Epithelial cell of prostate (primary cell): ENCODE results near the gene OR11A1.

Experiments
- DNase-seq: peaks from one replicate; pipeline ENCODE4 v3.0.0-alpha.2; 2011; ENCODE audit warnings: low read depth, low spot score
- H3K27ac ChIP-seq: fragments of 450-650 bp; 2 replicates; pipeline ENCODE4 v1.5.1; 2017; ENCODE audit warnings: mild to moderate bottlenecking

The OR11A1 gene

GRCh38 chr6:29456971-29457370 lies at the start of gene OR11A1, which contains the start of gene OR2H1:
Gene OR11A1, minus strand, starts transcription at chr6:29457071. Its CDS starts 29,430 bp downstream, at chr6:29427641.
Gene OR2H1, plus strand, starts transcription at chr6:29457155. Its CDS starts 4,615 bp downstream, at chr6:29461770.
- no peak within 1 kb of the TSS for H3K27ac ChIP-seq
- no peak for DNase-seq

- no peak overlapping the region for H3K27ac ChIP-seq
- no peak for DNase-seq
These were observed 49.7 kb upstream of the OR11A1 start for GRCh38 chr6:29506446-29507067.

DNA sequence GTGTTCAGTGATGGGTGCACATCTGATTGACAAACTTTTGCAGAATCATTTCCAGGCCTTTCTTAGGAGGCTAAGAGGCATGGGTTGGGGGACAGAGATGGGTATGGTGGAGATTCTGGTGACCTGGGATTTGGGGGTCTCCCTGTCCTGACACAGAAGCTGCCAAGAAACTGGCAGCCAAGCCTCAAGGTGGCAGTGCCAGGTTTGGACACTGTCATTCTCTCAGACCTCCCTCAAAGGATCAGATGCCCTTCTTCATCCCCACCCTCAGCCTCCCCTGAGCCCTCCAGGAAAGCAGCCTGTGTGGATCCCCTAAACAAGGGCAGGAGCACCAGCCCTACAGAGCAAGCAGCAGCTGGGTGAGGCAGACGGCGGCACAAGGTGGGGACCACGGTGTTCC lies 48.9 kb upstream of the OR11A1 start:
- DNase-seq, result no peak

GRCh38 chr6:29504961-29505360 lies 48.1 kb upstream of the OR11A1 start:
- no peak overlapping the region for H3K27ac ChIP-seq
- DNase-seq, result no peak

More for the DNA sequence above, 48.9 kb upstream of the OR11A1 start:
- no peak overlapping the region for H3K27ac ChIP-seq

DNA sequence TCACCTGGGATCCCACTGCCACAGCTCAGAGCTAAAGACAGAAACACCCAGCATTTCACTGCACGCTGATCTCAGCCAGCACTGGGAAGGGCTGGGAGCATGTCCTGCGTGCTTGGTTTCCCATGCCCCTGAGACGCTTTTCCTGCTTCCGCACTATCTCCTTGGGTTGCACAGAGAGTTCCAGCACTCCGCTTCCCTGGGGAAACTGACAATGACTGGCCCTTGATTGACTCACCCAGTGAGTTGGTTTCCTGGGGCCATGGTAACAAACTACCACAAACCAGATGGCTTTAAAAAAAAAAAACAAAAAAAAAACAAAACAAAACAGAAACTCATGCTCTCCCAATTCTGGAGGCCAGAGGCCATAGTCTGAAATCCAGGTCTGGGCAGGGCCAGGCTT lies 45.7 kb upstream of the OR11A1 start:
- no peak overlapping the region for H3K27ac ChIP-seq
- DNase-seq, result no peak

DNA sequence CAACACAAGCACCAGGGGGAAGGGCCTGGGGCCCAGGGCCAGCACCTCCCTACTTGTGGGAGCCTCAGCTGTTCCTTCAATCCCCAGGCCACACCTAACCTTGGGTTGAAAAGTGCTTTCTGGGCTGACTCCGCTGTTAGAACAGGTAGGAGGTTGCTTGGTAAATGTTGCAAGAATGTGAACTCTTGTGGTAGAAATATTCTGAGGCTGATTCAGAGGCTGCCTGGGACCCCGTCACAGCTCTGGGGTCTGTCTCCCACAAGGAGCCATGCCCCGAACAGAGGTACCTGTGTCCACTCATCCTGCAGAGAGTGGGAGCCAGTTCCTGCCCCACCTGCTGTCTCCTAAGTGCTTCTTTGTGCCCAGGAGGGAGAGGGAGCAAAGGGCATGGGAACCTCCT lies 45.3 kb upstream of the OR11A1 start:
- DNase-seq, result no peak
- no peak overlapping the region for H3K27ac ChIP-seq

- no peak for DNase-seq
- H3K27ac ChIP-seq, result no peak overlapping the region
These were observed 44.2 kb upstream of the OR11A1 start for GRCh38 chr6:29501106-29501505.

- no peak overlapping the region for H3K27ac ChIP-seq
- DNase-seq, result no peak
These were observed 43.7 kb upstream of the OR11A1 start for GRCh38 chr6:29500594-29500993.

DNA sequence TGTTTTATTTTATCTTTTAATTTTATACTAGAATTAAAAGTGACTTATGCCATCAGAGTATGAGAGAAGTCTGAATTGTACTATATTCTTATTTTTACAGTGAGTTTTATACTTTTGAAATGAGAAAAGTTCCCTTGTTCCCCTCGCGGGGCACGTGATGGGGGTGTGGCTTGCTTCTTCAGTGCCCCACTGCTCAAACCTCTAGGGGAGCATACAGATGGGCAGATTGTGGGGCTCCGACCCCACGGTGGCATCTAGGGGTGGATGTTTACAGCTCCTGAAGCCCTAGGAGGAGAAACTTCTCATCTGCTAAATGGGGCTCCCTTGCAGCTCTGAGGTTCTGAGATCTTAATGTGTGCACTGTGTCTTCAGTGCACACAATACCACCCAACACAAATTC lies 42.8 kb upstream of the OR11A1 start:
- DNase-seq, result no peak
- H3K27ac ChIP-seq, result no peak overlapping the region

DNA sequence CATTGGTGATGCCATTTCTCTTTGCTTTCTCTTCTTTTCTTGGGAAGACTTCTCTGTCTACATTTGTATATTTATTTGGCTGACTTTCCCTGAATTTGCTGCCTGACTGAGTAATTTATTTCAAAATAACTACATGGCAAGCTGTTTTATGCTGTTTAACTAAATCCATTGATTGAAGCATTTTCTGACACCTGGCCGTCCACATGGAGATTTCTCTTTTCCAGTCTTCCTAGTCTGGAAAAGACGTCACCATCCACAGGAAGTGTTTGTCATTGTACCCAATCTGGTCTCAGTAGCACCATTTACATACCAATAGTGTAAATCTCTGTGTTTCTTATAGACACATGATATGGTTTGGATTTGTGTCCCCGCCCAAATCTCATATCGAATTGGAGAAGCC lies 40.1 kb upstream of the OR11A1 start:
- no peak overlapping the region for H3K27ac ChIP-seq
- DNase-seq, result no peak

DNA sequence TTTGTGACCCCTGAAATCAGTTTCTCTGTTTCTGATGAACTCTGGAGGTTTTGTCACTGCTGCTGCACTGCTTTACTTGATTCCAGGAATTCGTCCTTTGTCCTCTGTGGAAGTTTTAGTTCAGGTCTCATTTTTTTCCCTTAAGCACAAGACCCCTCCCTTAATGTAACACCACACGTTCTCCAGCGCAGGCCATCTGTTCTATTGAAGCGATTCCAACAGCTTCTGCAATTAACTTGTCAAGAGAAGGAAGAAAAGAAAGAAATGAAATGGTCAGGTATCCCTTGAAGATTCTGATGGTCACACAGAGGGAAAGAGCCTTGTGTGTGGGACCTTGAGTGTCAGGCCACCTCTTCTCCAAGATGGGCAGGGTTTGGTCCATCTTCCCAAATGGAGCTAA lies 38.7 kb upstream of the OR11A1 start:
- no peak for DNase-seq
- H3K27ac ChIP-seq, result no peak overlapping the region

DNA sequence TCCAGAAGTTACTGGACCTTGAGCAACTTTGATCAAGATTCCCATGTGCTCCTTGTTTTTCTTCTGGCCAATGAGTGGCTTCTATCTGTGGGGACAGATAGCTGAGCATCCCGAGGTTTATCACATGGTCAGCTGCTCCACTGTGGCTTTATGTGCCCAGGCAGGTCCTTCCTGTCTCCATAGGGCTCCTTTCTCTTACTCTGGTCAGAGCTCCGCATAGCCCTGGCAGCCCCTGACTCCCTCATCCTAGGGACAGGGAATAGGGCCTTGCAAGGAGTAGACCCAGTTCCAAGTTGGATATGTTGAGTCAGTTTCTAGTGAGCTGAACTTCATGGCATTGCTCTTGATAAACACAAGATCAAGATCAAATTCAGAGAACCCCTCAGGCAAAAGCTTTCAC lies 37.3 kb upstream of the OR11A1 start:
- H3K27ac ChIP-seq, result no peak overlapping the region
- DNase-seq, result no peak

DNA sequence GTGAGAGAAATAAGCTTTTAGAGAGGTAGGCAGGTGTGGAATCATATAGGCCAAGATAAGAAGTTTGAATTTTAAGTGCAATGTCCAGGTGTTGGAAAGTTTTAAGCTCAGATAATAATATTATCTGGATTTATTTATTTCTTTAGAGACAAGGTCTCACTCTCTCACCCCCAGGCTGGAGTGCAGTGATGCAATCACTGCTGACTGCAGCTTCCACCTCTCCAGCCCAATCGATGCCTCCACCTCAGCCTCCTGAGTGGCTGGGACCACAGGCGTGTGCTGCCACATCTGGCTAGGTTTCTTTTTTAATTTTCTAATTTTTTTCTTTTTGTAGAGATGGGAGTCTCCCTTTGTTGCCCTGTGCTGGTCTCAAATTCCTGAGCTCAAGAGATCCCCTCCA lies 36.4 kb upstream of the OR11A1 start:
- DNase-seq, result no peak
- H3K27ac ChIP-seq, result no peak overlapping the region

DNA sequence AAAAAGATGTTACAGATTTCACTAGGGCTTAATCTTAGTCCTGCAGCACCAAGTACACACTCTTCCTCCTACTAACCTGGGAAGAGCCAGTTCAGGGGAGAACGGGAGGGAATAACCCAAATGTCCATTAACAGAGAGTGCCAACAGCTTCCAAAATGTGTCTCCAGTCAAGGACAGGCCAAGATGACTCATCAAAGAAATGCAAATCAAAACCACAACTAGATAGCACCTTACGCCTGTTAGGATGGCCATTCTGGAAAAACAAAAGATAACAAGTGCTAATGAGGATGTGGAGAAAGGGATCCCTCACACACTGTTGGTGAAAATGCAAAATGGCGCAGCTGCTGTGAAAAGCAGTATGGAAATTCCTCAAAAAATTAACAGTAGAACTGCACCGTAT lies 34.7 kb upstream of the OR11A1 start:
- H3K27ac ChIP-seq, result no peak overlapping the region
- DNase-seq, result no peak

GRCh38 chr6:29490552-29490951 lies 33.7 kb upstream of the OR11A1 start:
- H3K27ac ChIP-seq, result no peak overlapping the region
- DNase-seq, result no peak

GRCh38 chr6:29490055-29490454 lies 33.2 kb upstream of the OR11A1 start:
- H3K27ac ChIP-seq, result no peak overlapping the region
- DNase-seq, result no peak

- no peak for DNase-seq
- H3K27ac ChIP-seq, result no peak overlapping the region
These were observed 32.4 kb upstream of the OR11A1 start for GRCh38 chr6:29489286-29489685.

GRCh38 chr6:29488874-29489273 lies 32.0 kb upstream of the OR11A1 start:
- DNase-seq, result no peak
- no peak overlapping the region for H3K27ac ChIP-seq

GRCh38 chr6:29487660-29488059 lies 30.8 kb upstream of the OR11A1 start, which contains the start of gene MAS1L:
Gene MAS1L, minus strand, starts transcription at chr6:29487956. Its CDS starts 54 bp downstream, at chr6:29487902.
- no peak within 1 kb of the TSS for H3K27ac ChIP-seq
- DNase-seq, result no peak

DNA sequence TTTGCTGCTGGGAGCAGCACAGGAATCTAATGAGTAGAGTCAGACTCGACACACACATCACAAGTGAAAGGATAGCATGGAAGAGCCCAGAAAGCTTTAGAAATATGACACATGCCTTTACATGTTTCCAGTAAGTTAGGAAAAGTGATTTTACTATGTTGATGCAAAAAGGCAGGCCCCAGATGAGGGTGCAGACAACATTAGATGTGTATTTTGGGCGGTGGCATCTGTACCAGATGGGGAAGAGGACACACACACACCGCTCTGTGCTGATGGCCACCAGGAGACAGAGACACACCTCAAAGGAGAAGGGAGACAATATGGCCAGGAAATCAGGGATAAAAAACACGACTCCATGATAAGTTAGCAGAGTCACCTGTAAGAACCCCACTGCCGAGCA lies 30.3 kb upstream of the OR11A1 start:
- DNase-seq, result no peak
- no peak overlapping the region for H3K27ac ChIP-seq

- no peak for DNase-seq
- H3K27ac ChIP-seq, result no peak overlapping the region
These were observed 29.7 kb upstream of the OR11A1 start for GRCh38 chr6:29486577-29486976.

DNA sequence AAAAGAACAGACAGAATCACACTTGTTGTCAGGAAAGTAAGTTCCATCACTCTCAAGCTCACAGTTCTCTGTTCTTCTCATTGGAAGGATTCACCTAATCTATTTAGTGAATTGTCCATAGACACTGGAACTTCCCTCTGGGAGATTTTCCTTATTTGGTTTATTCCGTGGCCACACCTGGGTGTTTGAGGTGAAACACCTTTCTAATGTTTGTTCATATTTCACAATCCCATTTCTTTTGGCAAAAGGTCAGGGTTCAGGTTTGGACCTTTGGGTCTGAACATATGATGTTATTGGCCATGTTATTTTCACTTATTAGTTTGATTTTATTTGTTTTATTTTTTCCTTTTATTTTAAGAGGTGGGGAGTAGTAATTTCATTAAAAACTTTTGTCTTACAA lies 26.9 kb upstream of the OR11A1 start:
- H3K27ac ChIP-seq, result no peak overlapping the region
- DNase-seq, result no peak

DNA sequence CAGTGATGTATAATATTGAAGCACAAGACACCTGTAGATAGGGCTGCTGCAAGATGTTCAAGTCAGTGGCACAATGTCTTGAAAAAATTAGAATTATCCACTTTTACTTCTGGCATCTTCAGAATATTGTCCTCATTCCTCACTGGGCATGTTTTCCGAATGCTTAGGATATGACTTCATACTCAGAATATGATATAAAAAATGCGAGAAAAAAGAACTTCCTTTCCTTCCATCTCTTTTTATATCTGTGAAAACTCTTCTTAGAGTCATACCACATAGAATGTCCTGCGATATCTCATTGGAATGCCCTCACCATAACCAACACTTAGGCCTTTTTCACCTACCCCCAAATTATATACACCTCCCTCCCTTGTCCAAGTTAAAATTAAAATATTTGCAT lies 26.3 kb upstream of the OR11A1 start:
- no peak for DNase-seq
- no peak overlapping the region for H3K27ac ChIP-seq
